CD8-positive, alpha-beta memory T cell (primary cell): Measurements from ENCODE around the gene INPP5K. TPM values are rescaled to one million over a fixed set of nuclear protein-coding genes. Genes with fewer than 3 reads are reported as not detected.

Experiments used
- CTCF ChIA-PET: fragments of 350-600 bp; sonication (Branson Sonifier 250); formaldehyde crosslinking; loops from one replicate; lab custom pipeline; 2021; ENCODE audit warnings: antibody characterized with exemption; lab: Charles Lee
- POLR2A ChIA-PET: fragments of 350-600 bp; sonication (Branson Sonifier 250); formaldehyde crosslinking; loops from one replicate; lab custom pipeline; 2021; ENCODE audit warnings: antibody characterized with exemption; lab: Charles Lee
- DNase-seq, 5 donors: peaks; one replicate each; pipeline versions ENCODE4 v3.0.0 to v3.0.0-alpha.2; 2020 to 2022; ENCODE audit warnings: mixed read lengths in 1 of 5
- H3K27ac ChIP-seq: one replicate; pipeline ENCODE4 v1.7.0; 2013; ENCODE audit warnings: low read depth, mild to moderate bottlenecking, low read length, moderate library complexity
- H3K27me3 ChIP-seq: 2 replicates; pipeline ENCODE4 v1.7.0; 2013; ENCODE audit warnings: low read length, mild to moderate bottlenecking; ENCODE audit not compliant: insufficient read depth, poor library complexity, severe bottlenecking
- H3K36me3 ChIP-seq: 2 replicates; pipeline ENCODE4 v1.7.0; 2013; ENCODE audit warnings: mild to moderate bottlenecking, low read length, moderate library complexity; ENCODE audit not compliant: insufficient read depth
- H3K4me1 ChIP-seq: 2 replicates; pipeline ENCODE4 v1.7.0; 2013; ENCODE audit warnings: mild to moderate bottlenecking, low read length, moderate library complexity; ENCODE audit not compliant: insufficient read depth
- H3K4me3 ChIP-seq: 2 replicates; pipeline ENCODE4 v1.7.0; 2013; ENCODE audit warnings: mild to moderate bottlenecking, low read length
- H3K9me3 ChIP-seq: 2 replicates; pipeline ENCODE4 v1.7.0; 2013; ENCODE audit warnings: mild to moderate bottlenecking, low read length
- H3K27ac Mint-ChIP-seq, 8 donors: one replicate each; pipeline ENCODE4 v1.8.0; 2020 to 2021; ENCODE audit warnings: mixed read lengths in 8 of 8, mild to moderate bottlenecking in 6 of 8, inconsistent platforms in 3 of 8, moderate library complexity in 3 of 8
- H3K27me3 Mint-ChIP-seq, 2 donors: one replicate each; pipeline ENCODE4 v1.8.0; 2020 to 2021; ENCODE audit warnings: mixed read lengths in 2 of 2, mild to moderate bottlenecking in 1 of 2, moderate library complexity in 1 of 2
- H3K36me3 Mint-ChIP-seq, 3 donors: one replicate each; pipeline ENCODE4 v1.8.0; 2020 to 2021; ENCODE audit warnings: mixed read lengths in 3 of 3, inconsistent platforms in 1 of 3, mild to moderate bottlenecking in 1 of 3
- H3K4me1 Mint-ChIP-seq, 3 donors: one replicate each; pipeline ENCODE4 v1.8.0; 2020 to 2021; ENCODE audit warnings: mixed read lengths in 3 of 3, inconsistent platforms in 1 of 3, mild to moderate bottlenecking in 1 of 3
- H3K4me3 Mint-ChIP-seq, 7 donors: one replicate each; pipeline ENCODE4 v1.8.0; 2020 to 2021; ENCODE audit warnings: mixed read lengths in 7 of 7, mild to moderate bottlenecking in 6 of 7, moderate library complexity in 4 of 7, inconsistent platforms in 2 of 7
- H3K9me3 Mint-ChIP-seq, 5 donors: one replicate each; pipeline ENCODE4 v1.8.0; 2020 to 2022; ENCODE audit warnings: mixed read lengths in 5 of 5, mild to moderate bottlenecking in 3 of 5, moderate library complexity in 2 of 5, inconsistent platforms in 1 of 5
- polyA plus RNA-seq: library from polyadenylated mRNA; unstranded; fragments of 300-500 nt; fragmentation: Illumina TruSeq; gene quantifications from one replicate; pipeline ENCODE4 v1.2.3, GENCODE V29; 2021
- total RNA-seq, 2 experiments: library from RNA; stranded (reverse); gene quantifications; one replicate each; pipeline ENCODE4 v1.2.3, GENCODE V29; 2021

Gene INPP5K
- total and polyA plus RNA-seq, 3 experiments from 2014 or later: 29.5 to 80.2 (median 31.9) TPM

GRCh38 chr17:1493291-1493980, 23.0 kb downstream of the INPP5K start:
- H3K27me3 Mint-ChIP-seq: no peaks in the 10 kb centered on the region
- Histone ChIP-seq H3K4me3 (no peak overlapping the region), H3K36me3 (peaks cover 14% of the 10 kb centered on the region), H3K9me3 (no peaks in the 10 kb centered on the region), H3K4me1 (peaks cover 28% of the 10 kb centered on the region), H3K27me3 (no peaks in the 10 kb centered on the region), H3K27ac (no peak overlapping the region)
- H3K4me1 Mint-ChIP-seq: peaks cover 10 to 32% (median 17%) of the 10 kb centered on the region in 3 donors
- POLR2A ChIA-PET: interaction anchor here (1.7 kb wide), 1 partner anchor 12 kb away, joined by 4 read pairs; no protein-coding TSS in a partner anchor
- peak overlapping the region in 5 of 8 donors; percentile 40 to 73 (median 58) for H3K27ac Mint-ChIP-seq
- DNase-seq: no peak
- peak overlapping the region in 6 of 7 donors; percentile 5 to 83 (median 57) for H3K4me3 Mint-ChIP-seq
- H3K36me3 Mint-ChIP-seq: peaks cover 0 to 33% (median 4%) of the 10 kb centered on the region in 3 donors
- CTCF ChIA-PET: interaction anchor here (1.8 kb wide), 1 partner anchor 128 kb away, joined by 7 read pairs; no protein-coding TSS in a partner anchor
- H3K9me3 Mint-ChIP-seq: no peaks in the 10 kb centered on the region

GRCh38 chr17:1492249-1493206, 23.9 kb downstream of the INPP5K start, which contains the start of gene MYO1C:
Gene MYO1C (minus strand): TSS chr17:1492686. CDS start chr17:1492487, 199 bp downstream.
- no peak for DNase-seq
- Histone ChIP-seq H3K27me3 (no peaks in the 10 kb centered on the region), H3K36me3 (peaks cover 11% of the 10 kb centered on the region), H3K27ac (no peak within 1 kb of the TSS), H3K4me1 (peaks cover 30% of the 10 kb centered on the region), H3K4me3 (peak within 1 kb of the TSS; percentile 34), H3K9me3 (no peaks in the 10 kb centered on the region)
- Mint-ChIP-seq H3K4me3 (peak within 1 kb of the TSS; percentile 74 to 92 (median 84)), H3K4me1 (peaks cover 13 to 37% (median 18%) of the 10 kb centered on the region in 3 donors), H3K9me3 (no peaks in the 10 kb centered on the region), H3K27ac (peak within 1 kb of the TSS; percentile 43 to 91 (median 68)), H3K36me3 (peaks cover 0 to 28% (median 3%) of the 10 kb centered on the region in 3 donors), H3K27me3 (peaks cover 0 to 1% of the 10 kb centered on the region in 2 donors)
- ChIA-PET POLR2A (interaction anchor here (0.9 to 1.7 kb wide), 2 partner anchors 13 to 111 kb away, joined by 3 to 4 read pairs; no protein-coding TSS in a partner anchor), CTCF (interaction anchor here (0.7 to 1.8 kb wide), 2 partner anchors 23 to 127 kb away, joined by 4 to 7 read pairs; no protein-coding TSS in a partner anchor)

DNA sequence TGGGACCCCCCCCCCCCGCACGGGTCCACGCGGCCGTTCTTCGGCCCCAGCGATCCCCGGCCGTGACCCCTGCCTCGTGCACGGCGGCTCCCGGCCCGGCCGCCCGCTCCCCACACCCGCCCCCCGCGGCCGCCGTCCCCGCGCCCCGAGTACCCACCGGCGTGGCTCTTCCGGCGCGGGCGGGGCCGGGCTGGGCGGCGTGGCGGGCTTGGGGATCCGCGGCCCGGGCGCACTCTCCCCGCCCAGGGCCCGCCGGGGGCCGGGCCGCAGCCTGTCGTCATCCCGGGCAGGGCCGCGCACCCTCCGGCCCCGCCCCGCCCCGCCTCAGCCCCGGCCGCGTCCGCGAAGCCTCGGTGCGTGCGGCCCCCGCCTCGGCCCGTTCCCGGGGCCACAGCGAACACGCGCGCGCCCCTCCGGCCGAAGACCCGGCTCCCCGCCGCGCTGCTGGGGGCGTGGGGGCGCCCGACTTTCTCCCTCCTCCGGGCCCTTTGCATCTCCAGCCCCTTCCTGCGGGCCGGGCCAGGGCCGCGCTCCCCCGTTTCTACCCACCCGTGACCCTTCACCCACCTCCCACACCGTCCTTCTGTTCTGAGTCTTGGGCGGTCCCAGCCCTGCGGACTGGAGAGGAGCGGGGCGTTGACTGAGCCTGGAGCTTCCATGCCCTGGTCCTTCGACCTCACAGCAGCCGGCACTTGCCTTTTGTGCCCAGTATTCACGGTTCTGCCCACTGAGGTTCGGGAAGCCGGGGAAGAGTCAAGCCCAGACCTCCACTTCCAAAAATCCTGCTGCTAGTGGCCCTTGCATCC, 24.8 kb downstream of the INPP5K start:
- Mint-ChIP-seq H3K27me3 (peaks cover 0 to 1% of the 10 kb centered on the region in 2 donors), H3K4me1 (peaks cover 18 to 43% (median 24%) of the 10 kb centered on the region in 3 donors), H3K36me3 (peaks cover 0 to 21% (median 3%) of the 10 kb centered on the region in 3 donors), H3K9me3 (no peaks in the 10 kb centered on the region), H3K4me3 (peak overlapping the region; percentile 80 to 92 (median 84)), H3K27ac (peak overlapping the region in 7 of 8 donors; percentile 44 to 91 (median 74))
- H3K4me1 ChIP-seq: peaks cover 36% of the 10 kb centered on the region
- CTCF ChIA-PET: interaction anchor here (0.7 to 1.8 kb wide), 2 partner anchors 24 to 126 kb away, joined by 4 to 7 read pairs; no protein-coding TSS in a partner anchor
- peak in 3 of 5 donors; percentile 31 to 52 (median 35) for DNase-seq
- peak overlapping the region; percentile 56 for H3K4me3 ChIP-seq
- no peaks in the 10 kb centered on the region for H3K27me3 ChIP-seq
- POLR2A ChIA-PET: interaction anchor here (0.9 kb wide), 1 partner anchor 112 kb away, joined by 3 read pairs; no protein-coding TSS in a partner anchor
- no peak overlapping the region for H3K27ac ChIP-seq
- H3K36me3 ChIP-seq: peaks cover 9% of the 10 kb centered on the region
- no peaks in the 10 kb centered on the region for H3K9me3 ChIP-seq

DNA sequence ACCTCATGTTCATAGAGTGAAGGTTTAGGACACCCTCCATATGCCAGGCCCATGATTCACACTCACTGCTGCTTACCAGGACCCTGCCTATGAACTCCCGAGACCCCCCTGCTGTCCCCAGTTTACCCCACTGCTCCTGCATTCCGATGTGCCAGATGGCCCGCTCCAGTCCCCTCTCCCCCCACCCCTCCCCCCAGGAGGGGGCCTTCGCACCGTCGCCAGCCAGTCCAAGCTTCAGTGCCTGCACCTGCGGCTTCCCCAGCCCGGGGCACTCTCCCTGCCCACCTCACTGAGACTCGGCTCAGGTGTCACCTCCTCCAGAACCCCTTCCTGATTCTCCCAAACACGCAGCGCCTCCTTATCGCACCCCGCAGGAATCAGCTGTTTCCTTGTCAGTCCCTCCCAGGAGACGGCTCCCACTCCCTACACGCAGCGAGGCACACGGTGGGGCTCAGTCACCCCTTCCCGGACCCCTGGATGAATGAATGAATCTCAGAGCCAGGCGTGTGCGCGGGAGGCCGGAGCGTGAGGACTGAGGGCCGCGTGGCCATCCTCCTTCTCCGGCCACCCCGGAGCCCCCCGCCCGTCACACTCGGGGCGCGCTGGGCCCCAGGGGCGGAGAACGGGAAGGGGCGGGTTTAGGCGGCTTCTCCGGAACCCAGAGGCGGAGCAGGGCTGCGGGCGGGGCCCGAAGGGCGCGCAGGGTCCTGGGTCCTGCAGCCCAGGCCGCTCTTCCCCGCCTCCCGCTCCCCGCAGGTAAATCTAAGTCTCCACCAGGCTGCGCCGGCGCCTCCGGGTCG, 25.6 kb downstream of the INPP5K start:
- H3K27ac Mint-ChIP-seq: peak overlapping the region; percentile 62 to 88 (median 80)
- Histone ChIP-seq H3K4me3 (peak overlapping the region; percentile 56), H3K36me3 (peaks cover 2% of the 10 kb centered on the region), H3K4me1 (peaks cover 37% of the 10 kb centered on the region), H3K27me3 (no peaks in the 10 kb centered on the region), H3K9me3 (no peaks in the 10 kb centered on the region), H3K27ac (peak overlapping the region; percentile 24)
- H3K4me1 Mint-ChIP-seq: peaks cover 18 to 44% (median 25%) of the 10 kb centered on the region in 3 donors
- CTCF ChIA-PET: interaction anchor here (1.4 kb wide), 1 partner anchor 24 kb away, joined by 4 read pairs; no protein-coding TSS in a partner anchor
- peaks cover 0 to 13% (median 3%) of the 10 kb centered on the region in 3 donors for H3K36me3 Mint-ChIP-seq
- peak overlapping the region; percentile 51 to 92 (median 77) for H3K4me3 Mint-ChIP-seq
- peaks cover 0 to 1% of the 10 kb centered on the region in 2 donors for H3K27me3 Mint-ChIP-seq
- H3K9me3 Mint-ChIP-seq: no peaks in the 10 kb centered on the region
- DNase-seq: peak; percentile 47 to 75 (median 51)
- POLR2A ChIA-PET: no interaction called here

DNA sequence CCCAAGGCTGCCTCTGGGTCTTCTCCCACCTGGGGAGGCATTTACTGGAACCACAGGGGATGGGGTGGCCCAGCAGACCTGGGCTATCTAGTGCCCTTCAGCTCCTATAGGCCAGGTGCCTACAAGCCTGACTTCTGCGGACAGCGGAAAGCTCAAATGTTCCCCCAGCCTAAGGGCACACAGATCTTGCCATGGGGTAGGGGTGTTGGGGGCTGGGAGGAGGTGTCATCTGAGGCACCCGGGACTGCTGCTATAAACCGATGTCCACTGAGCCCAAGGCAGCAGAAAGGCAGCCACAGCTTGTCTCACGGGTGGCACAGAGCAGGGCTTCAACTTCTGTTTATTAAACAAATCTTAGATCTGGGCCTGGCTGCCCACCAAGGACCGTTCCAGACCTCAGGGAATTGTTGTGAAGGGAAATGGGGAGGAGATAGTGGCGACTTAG, 27.6 kb downstream of the INPP5K start:
- H3K27me3 ChIP-seq: no peaks in the 10 kb centered on the region
- CTCF ChIA-PET: interaction anchor here (0.8 to 1.8 kb wide), 3 partner anchors 16 to 123 kb away, joined by 3 to 7 read pairs (median 3); no protein-coding TSS in a partner anchor
- H3K4me1 ChIP-seq: peaks cover 42% of the 10 kb centered on the region
- Mint-ChIP-seq H3K9me3 (no peaks in the 10 kb centered on the region), H3K36me3 (peaks cover 0 to 6% (median 0%) of the 10 kb centered on the region in 3 donors), H3K4me3 (peak overlapping the region; percentile 71 to 89 (median 82)), H3K4me1 (peaks cover 21 to 56% (median 25%) of the 10 kb centered on the region in 3 donors), H3K27ac (peak overlapping the region in 7 of 8 donors; percentile 26 to 88 (median 62)), H3K27me3 (peaks cover 0 to 1% of the 10 kb centered on the region in 2 donors)
- POLR2A ChIA-PET: interaction anchor here (0.9 to 2.2 kb wide), 3 partner anchors 17 to 291 kb away, joined by 3 to 17 read pairs (median 3); partner anchors contain the start of gene INPP5K
- no peaks in the 10 kb centered on the region for H3K36me3 ChIP-seq
- H3K4me3 ChIP-seq: no peak overlapping the region
- H3K27ac ChIP-seq: peak overlapping the region; percentile 47
- no peaks in the 10 kb centered on the region for H3K9me3 ChIP-seq
- DNase-seq: no peak
